Astrocyte (in vitro differentiated cells and primary cell): ENCODE results near the gene NDOR1.

Experiments
- CTCF ChIP-seq: IDR thresholded peaks from 2 replicates; pipeline ENCODE4 v1.5.1; 2011; ENCODE audit warnings: low read depth, mild to moderate bottlenecking, inconsistent platforms, low read length, moderate library complexity; ENCODE audit not compliant: insufficient read depth
- EZH2 ChIP-seq: IDR thresholded peaks from 2 replicates; pipeline ENCODE4 v1.6.1; 2012; ENCODE audit warnings: mild to moderate bottlenecking, low read length, inconsistent platforms; ENCODE audit not compliant: insufficient read depth

GRCh38 chr9:137226338-137227053 lies 21.0 kb downstream of the NDOR1 start:
- no peak for TF ChIP-seq CTCF
- no peak for TF ChIP-seq EZH2
